Measurements from ENCODE around the gene SPC25.

DNA sequence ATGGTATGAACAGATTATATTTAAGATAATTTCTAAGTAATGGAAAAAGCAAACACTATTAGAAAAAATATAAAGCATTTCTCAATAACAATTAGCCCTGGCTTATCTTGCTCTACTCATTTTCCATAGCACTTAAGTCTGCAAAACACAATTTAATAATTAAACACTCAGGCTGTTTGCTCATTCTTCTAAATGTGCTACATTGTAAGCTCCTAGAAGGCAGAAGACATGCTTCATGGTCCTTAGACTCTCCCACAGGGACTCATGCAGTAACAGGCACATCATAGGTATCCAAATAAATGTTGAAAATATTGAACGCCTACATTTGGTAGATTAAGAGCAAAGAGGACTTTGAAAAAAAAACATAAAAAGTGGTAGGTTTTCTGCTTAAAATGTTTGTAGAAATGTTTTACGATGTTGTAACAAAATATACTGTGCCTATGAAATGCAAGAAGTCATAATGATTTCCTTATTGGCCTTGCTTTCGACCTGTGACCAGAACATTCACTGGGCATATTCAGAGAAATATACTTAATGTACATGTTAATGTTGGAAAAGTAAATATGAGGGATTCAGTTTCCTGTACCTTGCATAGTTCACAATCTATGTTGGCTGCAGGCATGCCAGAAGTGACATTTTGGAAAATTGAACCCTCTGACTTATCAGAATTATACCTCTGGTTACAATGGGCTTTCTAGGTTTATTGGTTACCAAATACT is 38.0 kb upstream of the SPC25 start:
- TF ChIP-seq, protein P1, sequence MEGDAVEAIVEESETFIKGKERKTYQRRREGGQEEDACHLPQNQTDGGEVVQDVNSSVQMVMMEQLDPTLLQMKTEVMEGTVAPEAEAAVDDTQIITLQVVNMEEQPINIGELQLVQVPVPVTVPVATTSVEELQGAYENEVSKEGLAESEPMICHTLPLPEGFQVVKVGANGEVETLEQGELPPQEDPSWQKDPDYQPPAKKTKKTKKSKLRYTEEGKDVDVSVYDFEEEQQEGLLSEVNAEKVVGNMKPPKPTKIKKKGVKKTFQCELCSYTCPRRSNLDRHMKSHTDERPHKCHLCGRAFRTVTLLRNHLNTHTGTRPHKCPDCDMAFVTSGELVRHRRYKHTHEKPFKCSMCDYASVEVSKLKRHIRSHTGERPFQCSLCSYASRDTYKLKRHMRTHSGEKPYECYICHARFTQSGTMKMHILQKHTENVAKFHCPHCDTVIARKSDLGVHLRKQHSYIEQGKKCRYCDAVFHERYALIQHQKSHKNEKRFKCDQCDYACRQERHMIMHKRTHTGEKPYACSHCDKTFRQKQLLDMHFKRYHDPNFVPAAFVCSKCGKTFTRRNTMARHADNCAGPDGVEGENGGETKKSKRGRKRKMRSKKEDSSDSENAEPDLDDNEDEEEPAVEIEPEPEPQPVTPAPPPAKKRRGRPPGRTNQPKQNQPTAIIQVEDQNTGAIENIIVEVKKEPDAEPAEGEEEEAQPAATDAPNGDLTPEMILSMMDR (IDR thresholded peaks at IDR 0.05): no peak
- no peak for TF ChIP-seq POLR2A (IDR thresholded peaks at IDR 0.05)
